WERI-Rb-1 (cell line): Measurements from ENCODE around the gene RUNX2.

Experiments used
- DNase-seq: peaks from one replicate; pipeline ENCODE4 v3.0.0-alpha.2; 2020
- H3K27ac ChIP-seq: fragments of 250-450 bp; sonication (Bioruptor Pico); 2 replicates; pipeline ENCODE4 v1.5.1; 2020; ENCODE audit warnings: mild to moderate bottlenecking, moderate library complexity
- H3K27me3 ChIP-seq: fragments of 250-450 bp; sonication (Bioruptor Pico); 2 replicates; pipeline ENCODE4 v1.5.1; 2021; ENCODE audit warnings: mild to moderate bottlenecking, low read depth, moderate library complexity; ENCODE audit not compliant: insufficient read depth, severe bottlenecking
- H3K36me3 ChIP-seq: fragments of 250-450 bp; sonication (Bioruptor Pico); 2 replicates; pipeline ENCODE4 v1.5.1; 2020; ENCODE audit warnings: mild to moderate bottlenecking, moderate library complexity
- H3K4me3 ChIP-seq: 2 replicates; pipeline ENCODE4 v1.5.1; 2011; ENCODE audit warnings: low read depth, mild to moderate bottlenecking, control low read depth, low read length
- H3K9me3 ChIP-seq: fragments of 250-450 bp; sonication (Bioruptor Pico); 2 replicates; pipeline ENCODE4 v1.5.1; 2021; ENCODE audit warnings: mild to moderate bottlenecking, moderate library complexity; ENCODE audit not compliant: severe bottlenecking
- TF ChIP-seq, protein P1 (sequence below): IDR thresholded peaks from 2 replicates; pipeline ENCODE4 v1.5.1; 2011; ENCODE audit warnings: low read depth, mild to moderate bottlenecking, control low read depth, inconsistent platforms, low read length

The RUNX2 gene

DNA sequence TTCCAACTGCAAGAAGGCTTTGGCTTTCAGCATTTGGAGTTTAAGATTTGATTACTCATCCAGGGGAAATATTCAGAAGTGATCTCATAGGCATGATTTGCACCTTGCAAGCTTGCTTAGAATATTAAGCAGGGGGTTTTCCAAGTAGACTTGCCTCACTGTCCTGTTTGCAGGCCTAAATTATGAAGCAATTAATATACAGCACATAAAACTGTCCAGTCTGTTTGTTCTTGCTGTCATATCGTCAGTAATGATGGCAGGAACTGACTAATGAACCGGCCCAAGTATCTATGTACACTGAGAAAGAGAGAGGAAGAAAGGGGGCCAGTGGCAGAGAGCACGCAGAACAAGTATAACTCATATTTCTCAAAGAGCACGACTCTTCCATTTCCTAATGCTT lies 262.1 kb downstream of the RUNX2 start:
- H3K4me3 ChIP-seq, result no peak overlapping the region
- TF ChIP-seq, protein P1, sequence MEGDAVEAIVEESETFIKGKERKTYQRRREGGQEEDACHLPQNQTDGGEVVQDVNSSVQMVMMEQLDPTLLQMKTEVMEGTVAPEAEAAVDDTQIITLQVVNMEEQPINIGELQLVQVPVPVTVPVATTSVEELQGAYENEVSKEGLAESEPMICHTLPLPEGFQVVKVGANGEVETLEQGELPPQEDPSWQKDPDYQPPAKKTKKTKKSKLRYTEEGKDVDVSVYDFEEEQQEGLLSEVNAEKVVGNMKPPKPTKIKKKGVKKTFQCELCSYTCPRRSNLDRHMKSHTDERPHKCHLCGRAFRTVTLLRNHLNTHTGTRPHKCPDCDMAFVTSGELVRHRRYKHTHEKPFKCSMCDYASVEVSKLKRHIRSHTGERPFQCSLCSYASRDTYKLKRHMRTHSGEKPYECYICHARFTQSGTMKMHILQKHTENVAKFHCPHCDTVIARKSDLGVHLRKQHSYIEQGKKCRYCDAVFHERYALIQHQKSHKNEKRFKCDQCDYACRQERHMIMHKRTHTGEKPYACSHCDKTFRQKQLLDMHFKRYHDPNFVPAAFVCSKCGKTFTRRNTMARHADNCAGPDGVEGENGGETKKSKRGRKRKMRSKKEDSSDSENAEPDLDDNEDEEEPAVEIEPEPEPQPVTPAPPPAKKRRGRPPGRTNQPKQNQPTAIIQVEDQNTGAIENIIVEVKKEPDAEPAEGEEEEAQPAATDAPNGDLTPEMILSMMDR, result no peak
- no peaks in the 10 kb centered on the region for H3K36me3 ChIP-seq
- no peak for DNase-seq
- H3K27me3 ChIP-seq, result no peaks in the 10 kb centered on the region
- no peaks in the 10 kb centered on the region for H3K9me3 ChIP-seq
- no peak overlapping the region for H3K27ac ChIP-seq

DNA sequence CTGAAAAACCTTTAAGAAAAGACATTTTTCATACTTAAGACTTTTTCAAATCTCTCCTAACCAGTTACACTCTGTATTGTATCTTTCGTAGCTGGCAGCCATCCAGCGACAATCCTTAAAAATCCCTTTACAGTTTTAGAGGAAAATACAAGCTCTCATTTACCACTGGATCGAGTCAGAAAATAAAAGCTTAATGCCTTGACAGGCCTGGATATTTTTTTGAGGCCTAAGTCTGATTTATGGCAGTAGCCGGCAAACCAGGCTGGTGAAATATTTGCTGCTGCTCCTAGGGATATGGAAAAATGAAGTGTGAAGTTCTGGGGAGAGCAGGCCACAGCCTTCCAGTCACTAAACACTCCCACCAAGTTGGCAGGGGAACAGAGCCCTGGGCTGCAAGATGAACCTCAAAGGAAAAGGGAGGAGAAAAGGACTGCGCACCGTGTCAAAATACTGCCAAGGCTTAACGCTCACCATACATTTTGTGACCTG lies 262.6 kb downstream of the RUNX2 start:
- no peak for DNase-seq
- Histone ChIP-seq H3K36me3 (no peaks in the 10 kb centered on the region), H3K9me3 (no peaks in the 10 kb centered on the region), H3K4me3 (no peak overlapping the region), H3K27me3 (no peaks in the 10 kb centered on the region), H3K27ac (no peak overlapping the region)
- TF ChIP-seq, protein P1, result no peak

DNA sequence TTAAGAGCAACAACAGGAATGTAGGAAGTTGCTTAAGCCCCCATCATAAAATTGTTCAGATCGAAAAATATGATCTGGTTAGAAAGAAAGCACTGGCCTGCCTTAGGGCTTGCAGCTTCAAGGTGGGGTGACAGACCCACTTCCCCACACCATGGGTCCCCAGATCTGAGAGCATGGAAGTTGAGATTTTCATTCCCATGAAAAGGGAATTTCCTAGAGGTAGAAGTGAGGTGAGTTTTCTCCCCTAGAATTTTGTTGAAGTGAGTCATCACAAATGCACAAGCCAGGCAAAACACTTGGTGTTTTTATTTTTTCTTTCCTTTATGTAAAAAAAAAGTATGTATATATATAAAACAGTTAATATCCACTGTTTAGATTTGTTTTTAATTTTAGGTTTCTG lies 263.2 kb downstream of the RUNX2 start:
- Histone ChIP-seq H3K27ac (no peak overlapping the region), H3K36me3 (no peaks in the 10 kb centered on the region), H3K9me3 (no peaks in the 10 kb centered on the region), H3K4me3 (no peak overlapping the region), H3K27me3 (no peaks in the 10 kb centered on the region)
- TF ChIP-seq, protein P1, result no peak
- DNase-seq, result no peak

DNA sequence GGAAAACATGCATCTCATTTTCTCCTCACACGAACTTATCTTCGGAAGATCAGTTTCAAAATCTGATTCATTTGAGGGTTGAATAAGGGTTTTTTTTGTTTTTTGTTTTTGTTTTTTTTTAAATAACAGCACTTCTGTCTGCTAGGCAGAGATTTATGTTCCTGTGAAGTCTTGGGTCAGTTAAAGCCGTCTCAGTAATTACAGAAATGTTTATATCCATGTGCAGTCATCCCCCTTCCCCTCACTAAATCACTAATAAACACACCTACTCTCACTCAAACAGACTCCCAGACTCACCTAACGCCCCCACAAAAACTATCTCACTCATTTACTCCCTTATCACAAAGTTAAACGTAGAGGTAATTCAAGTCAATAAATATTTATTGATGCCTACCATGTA lies 263.8 kb downstream of the RUNX2 start:
- Histone ChIP-seq H3K27me3 (no peaks in the 10 kb centered on the region), H3K27ac (no peak overlapping the region), H3K36me3 (no peaks in the 10 kb centered on the region), H3K4me3 (no peak overlapping the region), H3K9me3 (no peaks in the 10 kb centered on the region)
- TF ChIP-seq, protein P1, result no peak
- no peak for DNase-seq

DNA sequence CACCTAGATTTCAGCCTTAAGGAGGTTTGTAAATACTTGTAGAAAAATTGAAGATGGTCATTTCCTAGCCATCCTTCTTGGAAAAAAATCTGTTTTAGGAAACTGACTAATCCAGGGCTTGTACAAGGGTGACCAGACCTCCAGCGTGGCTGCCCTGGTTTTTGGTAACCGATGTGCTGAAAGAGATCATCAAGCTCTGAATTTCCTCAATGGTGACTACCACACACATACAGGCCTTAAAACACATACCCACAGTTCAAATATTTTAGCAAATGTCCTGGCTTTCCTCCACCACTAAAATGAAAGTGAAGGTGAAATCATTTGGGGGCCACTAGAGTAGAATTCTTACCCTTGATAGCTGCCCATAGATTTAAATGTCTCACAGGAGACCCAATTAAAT lies 264.9 kb downstream of the RUNX2 start:
- Histone ChIP-seq H3K36me3 (no peaks in the 10 kb centered on the region), H3K4me3 (no peak overlapping the region), H3K27ac (no peak overlapping the region), H3K27me3 (no peaks in the 10 kb centered on the region), H3K9me3 (no peaks in the 10 kb centered on the region)
- DNase-seq, result no peak
- TF ChIP-seq, protein P1, result no peak
